Activated CD8-positive, alpha-beta T cell treated with anti-CD3 and anti-CD28 coated beads for 36 hours (primary cell): ENCODE measurements around the gene GRIK3. TPM values are rescaled to one million over a fixed set of nuclear protein-coding genes. Genes with fewer than 3 reads are reported as not detected.

Experiments
- ATAC-seq: fragments of 200-7000 bp; cut with Tn5 transposase; one replicate; pipeline ENCODE4 v1.10.0; 2021; ENCODE audit warnings: mild to moderate bottlenecking, moderate library complexity
- CTCF ChIA-PET: fragments of 350-600 bp; sonication (Branson Sonifier 250); formaldehyde crosslinking; loops from one replicate; lab custom pipeline; 2021; ENCODE audit warnings: antibody characterized with exemption; lab: Charles Lee
- POLR2A ChIA-PET: fragments of 350-600 bp; sonication (Branson Sonifier 250); formaldehyde crosslinking; loops from one replicate; lab custom pipeline; 2021; ENCODE audit warnings: antibody characterized with exemption; lab: Charles Lee
- DNase-seq: peaks from one replicate; pipeline ENCODE4 v3.0.0-alpha.2; 2020
- H3K27ac Mint-ChIP-seq: one replicate; pipeline ENCODE4 v1.8.0; 2021; ENCODE audit warnings: mild to moderate bottlenecking, mixed read lengths
- H3K27me3 Mint-ChIP-seq: one replicate; pipeline ENCODE4 v1.8.0; 2021; ENCODE audit warnings: mixed read lengths
- H3K36me3 Mint-ChIP-seq: one replicate; pipeline ENCODE4 v1.8.0; 2021; ENCODE audit warnings: low read depth, mixed read lengths
- H3K4me1 Mint-ChIP-seq: one replicate; pipeline ENCODE4 v1.8.0; 2021; ENCODE audit warnings: low read depth, mixed read lengths
- H3K4me3 Mint-ChIP-seq: one replicate; pipeline ENCODE4 v1.8.0; 2021; ENCODE audit warnings: mild to moderate bottlenecking, moderate library complexity, mixed read lengths
- H3K9me3 Mint-ChIP-seq: one replicate; pipeline ENCODE4 v1.8.0; 2021; ENCODE audit warnings: mixed read lengths
- CTCF ChIP-seq: fragments of 200-600 bp; IDR thresholded peaks from one replicate; pipeline ENCODE4 v1.8.0; 2022; ENCODE audit warnings: antibody characterized with exemption, mild to moderate bottlenecking
- intact Hi-C: fragments of 100-400 bp; cut with micrococcal nuclease; formaldehyde crosslinking; loops from one replicate; pipeline ENCODE4 v1.10.0; 2022
- total RNA-seq, 2 experiments: library from RNA; stranded (reverse); gene quantifications; one replicate each; pipeline ENCODE4 v1.2.3, GENCODE V29; 2021

GRIK3 gene
- total RNA-seq, 2 experiments from 2014 or later, result not detected

GRCh38 chr1:36790191-36790590 lies 244.1 kb downstream of the GRIK3 start:
- Mint-ChIP-seq H3K4me1 (no peaks in the 10 kb centered on the region), H3K9me3 (no peaks in the 10 kb centered on the region), H3K4me3 (no peak overlapping the region), H3K36me3 (no peaks in the 10 kb centered on the region), H3K27me3 (peaks cover 7% of the 10 kb centered on the region), H3K27ac (no peak overlapping the region)
- POLR2A ChIA-PET, result no interaction called here
- CTCF ChIA-PET, result no interaction called here
- no peak for DNase-seq
- TF ChIP-seq CTCF, result no peak
- intact Hi-C loops, result no loop called here
- ATAC-seq, result no peak

DNA sequence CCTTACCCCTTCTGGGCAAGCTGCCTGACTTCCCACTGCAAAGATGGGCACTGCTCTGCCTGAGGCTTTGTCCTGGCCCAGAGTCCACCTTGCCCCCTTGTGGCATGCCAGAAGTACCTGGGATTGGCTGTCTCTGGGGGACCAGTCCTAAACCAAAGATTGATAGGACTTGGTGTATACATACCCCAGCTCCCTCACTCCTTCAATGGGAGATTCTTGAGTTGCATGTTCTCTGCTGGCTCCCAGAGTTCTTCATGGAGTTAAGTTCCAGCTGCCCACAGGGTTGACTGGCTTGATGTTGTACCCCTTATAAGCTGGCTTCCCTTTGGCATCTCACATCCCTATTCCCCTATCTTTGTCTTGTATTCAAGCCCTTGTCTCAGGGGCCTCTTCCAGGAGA lies 244.8 kb downstream of the GRIK3 start:
- peaks cover 9% of the 10 kb centered on the region for H3K27me3 Mint-ChIP-seq
- H3K36me3 Mint-ChIP-seq, result no peaks in the 10 kb centered on the region
- intact Hi-C loops, result no loop called here
- ChIA-PET CTCF (no interaction called here), POLR2A (no interaction called here)
- no peak overlapping the region for H3K27ac Mint-ChIP-seq
- DNase-seq, result no peak
- no peak for ATAC-seq
- H3K4me1 Mint-ChIP-seq, result no peaks in the 10 kb centered on the region
- no peak overlapping the region for H3K4me3 Mint-ChIP-seq
- no peak for TF ChIP-seq CTCF
- H3K9me3 Mint-ChIP-seq, result no peaks in the 10 kb centered on the region

- H3K36me3 Mint-ChIP-seq, result no peaks in the 10 kb centered on the region
- no peak for DNase-seq
- TF ChIP-seq CTCF, result no peak
- no peak overlapping the region for H3K27ac Mint-ChIP-seq
- intact Hi-C loops, result no loop called here
- no peaks in the 10 kb centered on the region for H3K9me3 Mint-ChIP-seq
- ATAC-seq, result no peak
- ChIA-PET POLR2A (no interaction called here), CTCF (no interaction called here)
- H3K4me3 Mint-ChIP-seq, result no peak overlapping the region
- H3K4me1 Mint-ChIP-seq, result no peaks in the 10 kb centered on the region
- peaks cover 9% of the 10 kb centered on the region for H3K27me3 Mint-ChIP-seq
Measured at GRCh38 chr1:36787312-36787913, 246.9 kb downstream of the GRIK3 start.

GRCh38 chr1:36786425-36786824 lies 247.9 kb downstream of the GRIK3 start:
- ATAC-seq (no peak), DNase-seq (no peak)
- no peaks in the 10 kb centered on the region for H3K4me1 Mint-ChIP-seq
- no peak overlapping the region for H3K4me3 Mint-ChIP-seq
- intact Hi-C loops, result no loop called here
- ChIA-PET POLR2A (no interaction called here), CTCF (no interaction called here)
- no peak for TF ChIP-seq CTCF
- no peaks in the 10 kb centered on the region for H3K9me3 Mint-ChIP-seq
- H3K27me3 Mint-ChIP-seq, result peaks cover 9% of the 10 kb centered on the region
- no peaks in the 10 kb centered on the region for H3K36me3 Mint-ChIP-seq
- H3K27ac Mint-ChIP-seq, result no peak overlapping the region

DNA sequence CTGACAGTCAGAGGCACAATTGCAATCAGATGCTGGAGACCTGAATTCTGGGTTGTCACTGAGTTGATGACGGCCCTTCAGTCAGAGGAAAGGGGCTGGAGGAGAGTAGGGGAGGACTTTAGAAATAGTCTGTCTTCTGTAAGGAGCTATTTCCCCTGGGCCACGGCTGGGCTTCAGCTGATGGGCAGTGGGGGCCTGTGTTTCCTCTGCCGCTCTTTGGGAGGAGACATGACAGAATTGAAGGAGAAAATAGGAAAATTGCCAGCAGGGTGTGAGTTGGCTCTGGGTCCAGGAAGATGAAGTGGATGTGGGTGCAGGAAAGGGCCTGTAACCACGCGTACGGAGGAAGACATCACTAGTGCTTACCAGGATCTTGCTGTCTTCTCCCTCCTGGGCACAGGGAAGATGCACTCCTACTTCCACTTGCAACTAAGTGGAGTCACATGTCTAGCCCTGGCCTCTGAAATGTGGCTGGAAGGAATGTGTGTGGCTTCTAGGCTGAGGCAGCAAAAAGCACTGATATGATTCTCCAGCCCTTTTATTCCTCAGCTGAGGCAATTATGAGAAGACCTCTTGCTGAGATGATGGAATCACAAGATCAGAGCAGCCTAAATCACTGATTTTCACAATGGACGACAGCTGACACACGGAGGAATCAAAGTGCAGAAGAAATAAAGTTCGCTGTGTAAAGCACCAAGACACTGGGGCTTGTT lies 250.0 kb downstream of the GRIK3 start:
- DNase-seq (no peak), ATAC-seq (no peak)
- Mint-ChIP-seq H3K36me3 (no peaks in the 10 kb centered on the region), H3K4me1 (no peaks in the 10 kb centered on the region), H3K27me3 (peaks cover 9% of the 10 kb centered on the region), H3K9me3 (no peaks in the 10 kb centered on the region), H3K27ac (no peak overlapping the region), H3K4me3 (no peak overlapping the region)
- no peak for TF ChIP-seq CTCF
- ChIA-PET POLR2A (no interaction called here), CTCF (no interaction called here)
- intact Hi-C loops, result no loop called here
